Uterus (tissue), 4 donors: ENCODE measurements around the gene SLC26A1. TPM values are rescaled to one million over a fixed set of nuclear protein-coding genes. Genes with fewer than 3 reads are reported as not detected.
A peak's percentile ranks its signal among the peaks of the same experiment; 100 is the strongest.

Source experiments
- DNase-seq, 2 donors: peaks; one replicate each; pipeline ENCODE4 v3.0.0-alpha.2; 2019 to 2020
- H3K27ac ChIP-seq, 2 donors: fragments of 200-600 bp; sonication (generic); 1 replicate in 1 of 2; 2 replicates in 1 of 2; pipeline ENCODE4 v1.5.1; 2016 to 2018
- H3K27me3 ChIP-seq, 2 donors: fragments of 200-600 bp; sonication (generic); one replicate each; pipeline ENCODE4 v1.5.1; 2018 to 2019; ENCODE audit warnings: control low read depth in 1 of 2
- H3K36me3 ChIP-seq, 2 donors: fragments of 200-600 bp; sonication (generic); one replicate each; pipeline ENCODE4 v1.5.1; 2019; ENCODE audit warnings: control low read depth in 1 of 2
- H3K4me1 ChIP-seq, 2 donors: fragments of 200-600 bp; sonication (generic); one replicate each; pipeline ENCODE4 v1.5.1; 2018 to 2019; ENCODE audit warnings: control low read depth in 1 of 2
- H3K4me3 ChIP-seq, 2 donors: fragments of 200-600 bp; sonication (generic); 1 replicate in 1 of 2; 2 replicates in 1 of 2; pipeline ENCODE4 v1.5.1; 2018 to 2019; ENCODE audit warnings: mild to moderate bottlenecking in 1 of 2
- H3K9me3 ChIP-seq, 2 donors: fragments of 200-600 bp; sonication (generic); one replicate each; pipeline ENCODE4 v1.5.1; 2019; ENCODE audit warnings: control low read depth in 1 of 2
- POLR2A ChIP-seq, 2 donors: fragments of 450-650 bp; IDR thresholded peaks; one replicate each; pipeline ENCODE4 v1.6.1; 2016; ENCODE audit warnings: antibody characterized with exemption in 2 of 2, mild to moderate bottlenecking in 1 of 2, moderate library complexity in 1 of 2
- intact Hi-C: fragments of 100-400 bp; cut with DNase I; formaldehyde crosslinking; loops from one replicate; pipeline ENCODE4 v1.15.1; 2023; ENCODE audit warnings: low total_unique reads
- total RNA-seq, 4 donors: library from RNA; depleted of rRNA in 3 of 4; stranded (reverse); fragments of >200 nt in 3 of 4; gene quantifications; one replicate each; pipeline versions ENCODE4 v1.1.0 to v1.2.4, GENCODE V29; 2014 to 2023
- TF ChIP-seq, protein P1 (sequence below), 4 experiments: fragments of 200-600 bp in 2 of 4; fragments of 450-650 bp in 2 of 4; sonication (generic) in 2 of 4; IDR thresholded peaks; one replicate each; pipeline ENCODE4 v1.5.1; 2016 to 2019; ENCODE audit warnings: antibody characterized with exemption in 4 of 4, mild to moderate bottlenecking in 2 of 4, moderate library complexity in 1 of 4
- donor health status: DM: yes; HTN: yes; CAD: no.

Gene SLC26A1
- total RNA-seq, 4 donors from 2014 or later: 0.07 to 0.12 TPM; not detected in 2

DNA sequence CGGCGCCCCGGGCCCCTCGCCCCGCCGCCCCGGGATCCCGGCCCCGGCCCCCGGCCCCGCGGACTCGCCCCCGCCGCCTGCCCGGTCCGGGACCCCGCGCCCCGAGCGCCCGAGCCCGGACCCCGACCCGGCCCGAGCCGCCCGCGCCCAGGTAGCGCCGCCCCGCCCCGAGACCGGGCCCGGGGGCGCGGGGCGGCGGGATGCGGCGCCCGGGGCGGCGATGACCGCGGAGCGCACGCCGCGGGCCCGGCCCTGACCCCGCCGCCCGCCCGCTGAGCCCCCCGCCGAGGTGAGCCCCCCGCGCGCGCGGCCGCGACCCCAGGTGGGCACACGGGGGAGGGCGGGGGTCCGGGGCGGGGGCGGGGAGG is 18.4 kb upstream of the SLC26A1 start:
- peaks cover 0 to 21% of the 10 kb centered on the region in 2 donors for H3K4me1 ChIP-seq
- no peaks in the 10 kb centered on the region for H3K9me3 ChIP-seq
- H3K27ac ChIP-seq: no peak overlapping the region
- DNase-seq: no peak
- TF ChIP-seq, protein P1, sequence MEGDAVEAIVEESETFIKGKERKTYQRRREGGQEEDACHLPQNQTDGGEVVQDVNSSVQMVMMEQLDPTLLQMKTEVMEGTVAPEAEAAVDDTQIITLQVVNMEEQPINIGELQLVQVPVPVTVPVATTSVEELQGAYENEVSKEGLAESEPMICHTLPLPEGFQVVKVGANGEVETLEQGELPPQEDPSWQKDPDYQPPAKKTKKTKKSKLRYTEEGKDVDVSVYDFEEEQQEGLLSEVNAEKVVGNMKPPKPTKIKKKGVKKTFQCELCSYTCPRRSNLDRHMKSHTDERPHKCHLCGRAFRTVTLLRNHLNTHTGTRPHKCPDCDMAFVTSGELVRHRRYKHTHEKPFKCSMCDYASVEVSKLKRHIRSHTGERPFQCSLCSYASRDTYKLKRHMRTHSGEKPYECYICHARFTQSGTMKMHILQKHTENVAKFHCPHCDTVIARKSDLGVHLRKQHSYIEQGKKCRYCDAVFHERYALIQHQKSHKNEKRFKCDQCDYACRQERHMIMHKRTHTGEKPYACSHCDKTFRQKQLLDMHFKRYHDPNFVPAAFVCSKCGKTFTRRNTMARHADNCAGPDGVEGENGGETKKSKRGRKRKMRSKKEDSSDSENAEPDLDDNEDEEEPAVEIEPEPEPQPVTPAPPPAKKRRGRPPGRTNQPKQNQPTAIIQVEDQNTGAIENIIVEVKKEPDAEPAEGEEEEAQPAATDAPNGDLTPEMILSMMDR (IDR thresholded peaks at IDR 0.05): no peak
- TF ChIP-seq POLR2A (IDR thresholded peaks at IDR 0.05): no peak
- peak overlapping the region in 1 of 2 donors; percentile 52 for H3K4me3 ChIP-seq
- intact Hi-C loops: no loop called here
- H3K36me3 ChIP-seq: no peaks in the 10 kb centered on the region
- H3K27me3 ChIP-seq: no peaks in the 10 kb centered on the region

DNA sequence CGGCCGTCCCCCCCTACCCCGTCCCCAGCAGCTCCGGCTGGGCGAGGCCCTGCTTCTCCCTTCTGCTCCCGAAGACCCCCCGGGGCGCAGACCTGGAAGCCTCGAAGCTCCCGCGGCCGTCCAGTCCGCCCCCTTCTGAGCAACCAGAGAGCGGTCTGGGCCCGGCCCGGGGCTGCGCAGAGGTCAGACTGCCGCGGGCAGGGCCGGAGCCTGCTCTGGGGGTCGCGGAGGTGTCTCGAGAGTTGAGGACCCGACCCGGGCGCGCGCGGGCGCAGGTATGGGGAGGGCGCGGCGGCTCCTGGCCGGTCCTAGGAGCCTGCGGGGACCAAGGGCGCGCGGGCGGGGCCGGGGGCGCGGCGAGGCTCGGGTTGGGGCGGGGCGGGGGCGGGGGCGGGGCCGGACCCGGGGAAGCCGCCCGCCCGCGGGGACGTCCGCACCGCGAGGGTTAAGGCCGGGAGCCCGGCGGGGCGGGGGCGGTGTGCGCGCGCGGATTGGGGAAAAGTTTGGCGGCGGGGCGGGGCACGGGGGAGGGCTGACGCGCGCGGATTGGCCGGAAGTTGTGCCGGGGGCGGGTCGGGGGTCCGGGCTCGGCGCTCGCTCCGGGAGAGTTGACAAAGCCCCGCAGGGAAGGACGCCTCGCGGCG is 17.9 kb upstream of the SLC26A1 start, which contains the start of gene FGFRL1:
Gene FGFRL1, plus strand, starts transcription at position 605 of the 644 bp plus-strand sequence. CDS start 860 bp downstream, outside the sequence.
- peak within 1 kb of the TSS; percentile 28 to 73 for H3K27ac ChIP-seq
- intact Hi-C loops: no loop called here
- no peaks in the 10 kb centered on the region for H3K9me3 ChIP-seq
- peaks cover 0 to 21% of the 10 kb centered on the region in 2 donors for H3K4me1 ChIP-seq
- DNase-seq: peak; percentile 92 to 93
- H3K4me3 ChIP-seq: peak within 1 kb of the TSS; percentile 44 to 59
- H3K27me3 ChIP-seq: no peaks in the 10 kb centered on the region
- no peaks in the 10 kb centered on the region for H3K36me3 ChIP-seq
- TF ChIP-seq, protein P1 (IDR thresholded peaks at IDR 0.05): no peak
- TF ChIP-seq POLR2A (IDR thresholded peaks at IDR 0.05): peak in 1 of 2 donors; percentile 29

DNA sequence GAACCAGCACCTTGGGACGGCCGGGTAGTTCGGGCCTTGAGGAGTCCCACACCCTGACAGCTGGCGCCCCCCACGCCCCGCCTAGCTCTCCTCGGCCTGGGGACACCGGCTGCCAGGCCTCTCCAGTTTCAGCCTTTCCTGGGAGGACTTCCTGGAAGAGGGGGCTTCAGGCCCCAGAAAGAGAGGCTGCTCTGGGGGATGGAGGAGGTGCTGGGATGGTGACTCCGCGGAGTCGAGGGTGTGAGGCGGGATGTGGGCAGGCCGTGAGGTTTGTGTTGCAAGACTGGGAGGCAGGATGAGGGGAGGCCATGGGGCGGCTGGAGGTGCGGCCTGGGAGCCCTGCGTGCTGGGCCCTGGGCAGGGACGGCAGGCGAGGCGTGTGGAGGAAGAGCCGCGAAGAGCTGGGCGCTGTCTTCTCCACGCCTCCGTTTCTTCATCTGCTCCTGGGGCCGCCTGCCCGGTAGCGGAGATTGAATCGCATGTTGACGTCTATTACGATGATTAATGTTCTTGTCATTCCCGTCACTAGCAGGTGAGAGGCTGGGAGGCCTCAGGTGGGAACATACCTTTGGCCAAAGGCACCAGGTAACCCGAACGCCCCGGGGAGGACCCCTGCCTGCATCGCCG is 17.3 kb upstream of the SLC26A1 start:
- DNase-seq: peak; percentile 73
- Histone ChIP-seq H3K4me3 (peak overlapping the region; percentile 40 to 59), H3K4me1 (peaks cover 0 to 21% of the 10 kb centered on the region in 2 donors), H3K27ac (peak overlapping the region; percentile 28 to 73), H3K27me3 (no peaks in the 10 kb centered on the region), H3K36me3 (no peaks in the 10 kb centered on the region), H3K9me3 (no peaks in the 10 kb centered on the region)
- intact Hi-C loops: no loop called here
- TF ChIP-seq, protein P1 (IDR thresholded peaks at IDR 0.05): no peak
- no peak for TF ChIP-seq POLR2A (IDR thresholded peaks at IDR 0.05)

DNA sequence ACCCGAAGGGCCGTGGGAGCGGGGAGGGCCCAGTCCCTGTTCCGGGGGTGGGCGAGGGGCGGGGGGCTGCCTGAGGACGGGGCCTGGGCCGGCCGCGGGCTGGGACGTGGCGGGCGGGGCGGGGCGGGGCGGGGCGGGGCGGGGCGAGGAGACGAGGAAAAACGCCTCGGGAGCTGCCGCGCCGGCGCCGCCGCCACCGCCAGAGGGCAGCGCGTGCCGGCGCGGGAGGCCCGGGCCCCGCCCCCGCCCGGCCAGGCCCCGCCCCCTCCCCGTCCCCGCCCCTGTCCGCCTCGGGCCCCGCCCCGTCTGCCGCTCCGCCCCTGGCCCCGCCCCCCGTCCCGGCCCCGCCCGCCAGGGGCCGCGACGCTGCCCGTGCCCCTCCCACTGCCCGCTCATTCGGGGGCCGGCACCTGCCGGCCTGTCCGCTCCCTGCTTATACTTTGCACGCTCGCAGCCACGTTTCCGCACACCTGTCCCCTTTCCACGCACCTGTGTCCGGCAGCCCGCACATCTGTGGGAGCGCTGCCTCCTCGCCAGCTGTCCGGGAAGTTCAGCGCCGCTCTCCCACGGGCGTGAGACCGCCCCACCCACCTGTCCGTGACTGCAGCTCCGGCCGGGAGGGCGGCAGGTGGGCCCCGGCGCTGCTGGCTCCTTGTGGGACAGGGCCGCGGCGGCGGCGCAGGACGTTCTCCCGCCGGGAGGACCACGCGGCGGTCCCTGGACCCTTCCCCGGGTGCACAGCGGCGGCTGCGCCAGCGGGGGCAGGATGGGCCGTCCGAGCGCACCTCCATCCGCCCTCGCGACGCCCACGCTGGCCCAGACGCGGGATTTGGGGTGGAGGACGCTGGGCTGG is 16.6 kb upstream of the SLC26A1 start:
- Histone ChIP-seq H3K4me1 (peaks cover 0 to 21% of the 10 kb centered on the region in 2 donors), H3K36me3 (no peaks in the 10 kb centered on the region), H3K9me3 (no peaks in the 10 kb centered on the region), H3K27ac (peak overlapping the region; percentile 48 to 73), H3K4me3 (peak overlapping the region; percentile 42 to 59), H3K27me3 (no peaks in the 10 kb centered on the region)
- intact Hi-C loops: no loop called here
- TF ChIP-seq, protein P1 (IDR thresholded peaks at IDR 0.05): peak in 3 of 4 experiments; percentile 14 to 37 (median 18)
- peak in 1 of 2 donors; percentile 24 for TF ChIP-seq POLR2A (IDR thresholded peaks at IDR 0.05)
- peak; percentile 72 to 75 for DNase-seq
